Activated CD4-positive, alpha-beta T cell treated with anti-CD3 and anti-CD28 coated beads for 4 hours (primary cell): ENCODE measurements around the gene MRPS12.

Source experiments
- DNase-seq, 2 donors: peaks; one replicate each; pipeline ENCODE4 v3.0.0-alpha.2; 2020

The MRPS12 gene

GRCh38 chr19:38977445-38978325 is 46.9 kb downstream of the MRPS12 start:
- no peak for DNase-seq

- DNase-seq: no peak
Measured at GRCh38 chr19:38978326-38978689, 47.6 kb downstream of the MRPS12 start.

- no peak for DNase-seq
Measured at GRCh38 chr19:38979812-38980211, 49.1 kb downstream of the MRPS12 start.

- DNase-seq: no peak
Measured at GRCh38 chr19:38980583-38981374, 50.0 kb downstream of the MRPS12 start.
